A549 (cell line): ENCODE data around the gene IGF2R. TPM values are rescaled to one million over a fixed set of nuclear protein-coding genes. Genes with fewer than 3 reads are reported as not detected.

Experiments
- ATAC-seq, 2 experiments: fragments of 200-7000 bp in 1 of 2; fragments of >200 bp in 1 of 2; cut with Nextera tagmentation in 1 of 2; cut with Tn5 transposase in 1 of 2; 3 replicates each; pipeline versions ENCODE4 v1.8.0 to v1.9.1; 2018 to 2020; ENCODE audit warnings: mild to moderate bottlenecking in 1 of 2, moderate library complexity in 1 of 2
- CTCF ChIA-PET: fragments of 300-600 bp; sonication (Branson Sonifier 250); formaldehyde crosslinking; extraction: SDS; loops from one replicate; lab custom pipeline; 2021; ENCODE audit warnings: antibody characterized with exemption, inconsistent platforms; lab: Yijun Ruan, JAX
- POLR2A ChIA-PET: fragments of 350-600 bp; formaldehyde crosslinking; extraction: SDS; loops from one replicate; lab custom pipeline; 2021; ENCODE audit warnings: antibody characterized with exemption, inconsistent platforms; lab: Yijun Ruan, JAX
- DNase-seq, 2 experiments: peaks; one replicate each; pipeline versions ENCODE4 v3.0.0 to v3.0.0-alpha.2; 2011 to 2016; ENCODE audit warnings: low read depth in 1 of 2, low spot score in 1 of 2
- FAIRE-seq: peaks from 2 replicates; lab custom pipeline; 2011; peaks lifted over from hg19 to GRCh38; lab: Jason Lieb, UNC
- H3K27ac ChIP-seq, 2 experiments: fragments of >200 bp; sonication (Bioruptor Twin); formaldehyde crosslinking; 3 replicates each; pipeline ENCODE4 v1.5.1; 2016 to 2017
- H3K4me1 ChIP-seq: fragments of >200 bp; sonication (Bioruptor Twin); formaldehyde crosslinking; 3 replicates; pipeline ENCODE4 v1.6.1; 2016
- H3K4me2 ChIP-seq: fragments of >200 bp; sonication (Bioruptor Twin); formaldehyde crosslinking; 3 replicates; pipeline ENCODE4 v1.6.1; 2016
- H3K4me3 ChIP-seq: fragments of >200 bp; sonication (Bioruptor Twin); formaldehyde crosslinking; 3 replicates; pipeline ENCODE4 v1.5.1; 2016
- H3K9me3 ChIP-seq: fragments of >200 bp; sonication (Bioruptor Twin); formaldehyde crosslinking; 3 replicates; pipeline ENCODE4 v1.6.1; 2016
- BHLHE40 ChIP-seq: IDR thresholded peaks from 2 replicates; pipeline ENCODE4 v1.6.1; 2012; ENCODE audit warnings: low read depth, low read length, inconsistent platforms
- CEBPB ChIP-seq, 2 experiments: fragments of >200 bp in 1 of 2; sonication (Bioruptor Twin) in 1 of 2; formaldehyde crosslinking in 1 of 2; IDR thresholded peaks; 2 replicates each; pipeline ENCODE4 v1.6.1; 2012 to 2016
- CTCF ChIP-seq: fragments of >200 bp; sonication (Bioruptor Twin); formaldehyde crosslinking; IDR thresholded peaks from 3 replicates; pipeline ENCODE4 v1.5.1; 2016
- ELK1 ChIP-seq: fragments of 150-350 bp; IDR thresholded peaks from 2 replicates; pipeline ENCODE4 v1.6.1; 2014; ENCODE audit warnings: low read depth, mild to moderate bottlenecking, low read length
- ESRRA ChIP-seq: fragments of 150-350 bp; IDR thresholded peaks from 2 replicates; pipeline ENCODE4 v1.6.1; 2014; ENCODE audit warnings: mild to moderate bottlenecking, low read length, borderline replicate concordance
- FOSB ChIP-seq: fragments of 250-450 bp; sonication (Bioruptor Pico); IDR thresholded peaks from 2 replicates; pipeline ENCODE4 v1.5.0; 2020; ENCODE audit warnings: mild to moderate bottlenecking, moderate library complexity
- FOSL2 ChIP-seq, 2 experiments: fragments of 450-650 bp in 1 of 2; fragments of >200 bp in 1 of 2; sonication (Bioruptor Twin) in 1 of 2; formaldehyde crosslinking; IDR thresholded peaks; 2 replicates each; pipeline versions ENCODE4 v1.5.0 to v1.6.1; 2016 to 2020; ENCODE audit warnings: mild to moderate bottlenecking in 1 of 2, moderate library complexity in 1 of 2
- HES2 ChIP-seq: fragments of >200 bp; sonication (Bioruptor Twin); formaldehyde crosslinking; IDR thresholded peaks from 2 replicates; pipeline ENCODE4 v1.6.1; 2016
- HEYL ChIP-seq: fragments of 250-450 bp; sonication (Bioruptor Pico); IDR thresholded peaks from 2 replicates; pipeline ENCODE4 v1.8.0; 2021; ENCODE audit warnings: mild to moderate bottlenecking, moderate library complexity
- HMGXB4 ChIP-seq: fragments of 250-450 bp; sonication (Bioruptor Pico); IDR thresholded peaks from 2 replicates; pipeline ENCODE4 v1.5.0; 2021; ENCODE audit warnings: mild to moderate bottlenecking, moderate library complexity, borderline replicate concordance
- JUN ChIP-seq, 2 experiments: fragments of >200 bp; sonication (Bioruptor Twin); formaldehyde crosslinking; IDR thresholded peaks; 2 replicates in 1 of 2; 3 replicates in 1 of 2; pipeline ENCODE4 v1.6.1; 2016 to 2017
- KDM5A ChIP-seq: fragments of 200-600 bp; sonication (generic); IDR thresholded peaks from 2 replicates; pipeline ENCODE4 v1.6.1; 2016; ENCODE audit warnings: antibody characterized with exemption, mild to moderate bottlenecking
- MAFK ChIP-seq: fragments of 450-650 bp; IDR thresholded peaks from 2 replicates; pipeline ENCODE4 v1.6.1; 2014; ENCODE audit not compliant: partially characterized antibody
- MAX ChIP-seq: IDR thresholded peaks from 2 replicates; pipeline ENCODE4 v1.6.1; 2012
- MYC ChIP-seq: IDR thresholded peaks from 2 replicates; pipeline ENCODE4 v1.6.1; 2012; ENCODE audit warnings: mild to moderate bottlenecking, inconsistent platforms, low read length, improper control_type of control experiment, borderline replicate concordance
- NR3C1 ChIP-seq: fragments of >200 bp; sonication (Bioruptor Twin); formaldehyde crosslinking; IDR thresholded peaks from 3 replicates; pipeline ENCODE4 v1.6.1; 2017
- PHF8 ChIP-seq: fragments of 200-600 bp; sonication (generic); IDR thresholded peaks from 2 replicates; pipeline ENCODE4 v1.6.1; 2016; ENCODE audit warnings: low read depth, mild to moderate bottlenecking, antibody characterized with exemption, moderate library complexity, borderline replicate concordance
- RAD21 ChIP-seq, 2 experiments: fragments of >200 bp in 1 of 2; sonication (Bioruptor Twin) in 1 of 2; formaldehyde crosslinking in 1 of 2; IDR thresholded peaks in 1 of 2; conservative IDR thresholded peaks in 1 of 2; 2 replicates in 1 of 2; 3 replicates in 1 of 2; pipeline ENCODE4 v1.6.1; 2012 to 2018; ENCODE audit warnings: inconsistent platforms in 1 of 2
- SMC3 ChIP-seq: fragments of >200 bp; sonication (Bioruptor Twin); formaldehyde crosslinking; IDR thresholded peaks from 3 replicates; pipeline ENCODE4 v1.6.1; 2018; ENCODE audit warnings: inconsistent platforms
- SREBF2 ChIP-seq: fragments of 450-650 bp; IDR thresholded peaks from 2 replicates; pipeline ENCODE4 v1.6.1; 2014; ENCODE audit warnings: mild to moderate bottlenecking, moderate library complexity
- TFCP2L1 ChIP-seq: fragments of 250-450 bp; sonication (Bioruptor Pico); IDR thresholded peaks from 2 replicates; pipeline ENCODE4 v1.5.0; 2021; ENCODE audit warnings: mild to moderate bottlenecking
- USF2 ChIP-seq: fragments of 450-650 bp; IDR thresholded peaks from 2 replicates; pipeline ENCODE4 v1.6.1; 2014; ENCODE audit warnings: antibody characterized with exemption
- ZC3H11A ChIP-seq: fragments of 450-650 bp; IDR thresholded peaks from 2 replicates; pipeline ENCODE4 v1.6.1; 2014; ENCODE audit warnings: antibody characterized with exemption, mild to moderate bottlenecking
- ZFP36 ChIP-seq: fragments of 450-650 bp; IDR thresholded peaks from 2 replicates; pipeline ENCODE4 v1.6.1; 2014; ENCODE audit warnings: borderline replicate concordance; ENCODE audit not compliant: partially characterized antibody
- ZNF302 ChIP-seq: fragments of 250-450 bp; sonication (Bioruptor Pico); IDR thresholded peaks from 2 replicates; pipeline ENCODE4 v1.9.0; 2021; ENCODE audit warnings: inconsistent platforms, mild to moderate bottlenecking, moderate library complexity
- ZSCAN20 ChIP-seq: fragments of 250-450 bp; sonication (Bioruptor Pico); IDR thresholded peaks from 2 replicates; pipeline ENCODE4 v1.8.0; 2022; ENCODE audit warnings: mild to moderate bottlenecking, moderate library complexity
- WGBS: methylation state at CpG from one replicate; pipeline ENCODE4 v1.1.6; 2017; ENCODE audit errors: missing lambda C conversion rate; 5-methylcytosine and 5-hydroxymethylcytosine counted together
- polyA plus RNA-seq, 4 experiments: library from polyadenylated mRNA; depleted of rRNA in 3 of 4; stranded (reverse); fragments of >200 nt; fragmentation: RNase III in 1 of 4; extraction: RNeasy Plus Mini Kit Qiagen cat#74134 plus additional on column Dnase treatment in 1 of 4; gene quantifications; 2 replicates in 3 of 4; 3 replicates in 1 of 4; pipeline ENCODE4 v1.2.3, GENCODE V29; 2011 to 2017

The IGF2R gene
- polyA plus RNA-seq, 2 of the 4 experiments (the other 2 are of a cell fraction): 17.6 to 24.9 TPM

- FAIRE-seq (no peak), DNase-seq (no peak), ATAC-seq (no peak)
- ChIA-PET POLR2A (no interaction called here), CTCF (interaction anchor here (1.4 to 5.4 kb wide), 3 partner anchors 8 to 439 kb away, joined by 4 to 36 read pairs (median 14); no protein-coding TSS in a partner anchor)
- Histone ChIP-seq H3K9me3 (no peaks in the 10 kb centered on the region), H3K4me2 (no peak overlapping the region), H3K27ac (no peak overlapping the region), H3K4me3 (no peak overlapping the region), H3K4me1 (peaks cover 1% of the 10 kb centered on the region; the same call in 1 of the 3 replicates)
- 94% methylated on average over 8 of the region's 8 CpGs for WGBS
- TF ChIP-seq FOSL2 (IDR thresholded peaks at IDR 0.05) (no peak), FOSL2 (CRISPR knock-in tag; IDR thresholded peaks at IDR 0.05) (no peak), HES2 (no peak), CTCF (no peak), RAD21 (conservative IDR thresholded peaks at IDR 0.05 in 1 of 2, IDR thresholded peaks at IDR 0.05 in 1 of 2) (no peak), NR3C1 (no peak), TFCP2L1 (no peak), ESRRA (no peak), MAFK (no peak), JUN (IDR thresholded peaks at IDR 0.05) (no peak), ZC3H11A (no peak), ELK1 (no peak), ZFP36 (no peak), MYC (no peak), HEYL (CRISPR knock-in tag) (no peak), PHF8 (no peak), ZSCAN20 (CRISPR knock-in tag) (no peak), BHLHE40 (no peak), CEBPB (IDR thresholded peaks at IDR 0.05) (no peak), FOSB (CRISPR knock-in tag) (no peak), ZNF302 (CRISPR knock-in tag) (no peak)
Measured at GRCh38 chr6:160095146-160095845, 126.4 kb downstream of the IGF2R start.

- H3K9me3 ChIP-seq: no peaks in the 10 kb centered on the region
- no peak for TF ChIP-seq CTCF
- no peak for TF ChIP-seq MAX
- TF ChIP-seq FOSB (CRISPR knock-in tag): no peak
- no peak for TF ChIP-seq RAD21 (conservative IDR thresholded peaks at IDR 0.05 in 1 of 2, IDR thresholded peaks at IDR 0.05 in 1 of 2)
- TF ChIP-seq SMC3: no peak
- TF ChIP-seq KDM5A: no peak
- TF ChIP-seq HMGXB4 (CRISPR knock-in tag): no peak
- TF ChIP-seq SREBF2: no peak
- TF ChIP-seq USF2: no peak
- no peak for ATAC-seq
- 93% methylated on average over 15 of the region's 23 CpGs for WGBS
- no peak overlapping the region for H3K4me2 ChIP-seq
- peak overlapping the region in 1 of 2 experiments; percentile 64; a peak in 3 of 6 replicates for H3K27ac ChIP-seq
- no peak overlapping the region for H3K4me3 ChIP-seq
- ChIA-PET CTCF (interaction anchor here (1.0 to 1.9 kb wide), 3 partner anchors 9 to 13 kb away, joined by 3 to 9 read pairs (median 6); no protein-coding TSS in a partner anchor), POLR2A (no interaction called here)
- no peak for DNase-seq
- FAIRE-seq: no peak
- peaks cover 5% of the 10 kb centered on the region; the same call in 1 of the 3 replicates for H3K4me1 ChIP-seq
Measured at GRCh38 chr6:160101277-160102205, 132.7 kb downstream of the IGF2R start.
